ENCODE measurements around the gene CLEC16A.
A peak's percentile ranks its signal among the peaks of the same experiment; 100 is the strongest.

Gene CLEC16A

GRCh38 chr16:10926867-10927266, 17.5 kb upstream of the CLEC16A start:
- no peak for DNase-seq

GRCh38 chr16:10927497-10928112, 16.8 kb upstream of the CLEC16A start:
- DNase-seq: no peak

- peak; percentile 77 for DNase-seq
Observed at GRCh38 chr16:10929097-10929496, 15.3 kb upstream of the CLEC16A start.

GRCh38 chr16:10929853-10930754, 14.3 kb upstream of the CLEC16A start:
- peak; percentile 12 for DNase-seq

GRCh38 chr16:10930755-10931093, 13.6 kb upstream of the CLEC16A start:
- DNase-seq: no peak

- DNase-seq: no peak
Observed at GRCh38 chr16:10931134-10931533, 13.2 kb upstream of the CLEC16A start.

- DNase-seq: no peak
Observed at GRCh38 chr16:10931977-10932632, 12.3 kb upstream of the CLEC16A start.

GRCh38 chr16:10932959-10933710, 11.2 kb upstream of the CLEC16A start:
- DNase-seq: no peak

GRCh38 chr16:10933865-10934264, 10.5 kb upstream of the CLEC16A start:
- no peak for DNase-seq

- DNase-seq: no peak
Observed at GRCh38 chr16:10934325-10935107, 9.8 kb upstream of the CLEC16A start.

GRCh38 chr16:10935226-10935915, 9.0 kb upstream of the CLEC16A start:
- no peak for DNase-seq

- DNase-seq: no peak
Observed at GRCh38 chr16:10936272-10936984, 7.9 kb upstream of the CLEC16A start.

GRCh38 chr16:10937068-10937859, 7.1 kb upstream of the CLEC16A start:
- DNase-seq: no peak

- no peak for DNase-seq
Observed at GRCh38 chr16:10938321-10938720, 6.0 kb upstream of the CLEC16A start.

GRCh38 chr16:10938796-10939648, 5.3 kb upstream of the CLEC16A start:
- DNase-seq: no peak

- DNase-seq: no peak
Observed at GRCh38 chr16:10939649-10940234, 4.6 kb upstream of the CLEC16A start.

GRCh38 chr16:10940501-10941079, 3.8 kb upstream of the CLEC16A start:
- DNase-seq: no peak

All from DMS153 (cell line).